ENCODE results near the gene CFAP57.

GRCh38 chr1:43140583-43140982 is 31.5 kb upstream of the CFAP57 start:
- TF ChIP-seq YY1 (IDR thresholded peaks at IDR 0.05; ENCODE audit: insufficient read depth, insufficient read length) = no peak
- TF ChIP-seq ZNF274 (IDR thresholded peaks at IDR 0.05; ENCODE audit: low read depth, low read length) = no peak
